GM21576 (cell line): ENCODE measurements around the gene UBALD2.

Source experiments
- ATAC-seq: cut with Tn5 transposase; IDR thresholded peaks from one replicate; pipeline ENCODE4 v1.9.1; 2021; ENCODE audit warnings: mild to moderate bottlenecking, moderate library complexity; ENCODE audit not compliant: unreplicated experiment

Gene UBALD2

GRCh38 chr17:76314392-76315227, 49.5 kb downstream of the UBALD2 start:
- ATAC-seq, result no peak

DNA sequence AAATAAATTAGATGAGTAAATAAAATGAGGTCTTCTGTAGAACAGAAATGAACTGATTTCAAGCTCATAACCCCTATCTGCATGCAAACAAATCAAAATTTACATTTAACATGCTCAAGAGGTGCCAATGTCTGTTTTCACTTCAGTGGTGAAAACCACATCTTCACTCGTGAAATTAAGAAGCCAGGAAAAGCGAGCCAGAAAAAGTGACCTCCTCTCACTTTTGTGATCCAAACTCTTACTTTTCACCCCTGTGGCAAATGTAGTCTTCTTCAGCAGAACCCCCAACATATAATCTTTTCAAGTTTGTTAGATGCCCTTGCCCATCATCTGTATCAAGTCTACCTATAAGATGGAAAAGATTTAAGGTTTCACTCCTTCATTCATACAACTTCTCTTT, 52.4 kb downstream of the UBALD2 start:
- no peak for ATAC-seq

GRCh38 chr17:76318586-76318985, 53.4 kb downstream of the UBALD2 start:
- ATAC-seq, result no peak
